Measurements from ENCODE around the gene NEUROG2. TPM values are rescaled to one million over a fixed set of nuclear protein-coding genes. Genes with fewer than 3 reads are reported as not detected.
A peak's percentile ranks its signal among the peaks of the same experiment; 100 is the strongest.

Gene NEUROG2
- total RNA-seq, 6 donors from 2014 or later: not detected

- 4 to 6% methylated on average over 21 to 30 of the region's 34 CpGs for whole genome bisulfite sequencing, 2 donors
- no peaks in the 10 kb centered on the region for H3K9me3 ChIP-seq
- DNase-seq (peak in 1 of 2 donors; percentile 76), ATAC-seq (ENCODE audit: low FRiP score in 2 of 2) (peak in 1 of 2 donors; percentile 41)
- peak overlapping the region in 1 of 4 donors; percentile 7 for H3K4me3 ChIP-seq
- peaks cover 34 to 41% (median 38%) of the 10 kb centered on the region in 4 donors for H3K4me1 ChIP-seq
- H3K36me3 ChIP-seq: no peaks in the 10 kb centered on the region
- H3K27me3 ChIP-seq: peaks cover 2 to 62% (median 33%) of the 10 kb centered on the region in 4 donors
- TF ChIP-seq POLR2AphosphoS5 (IDR thresholded peaks at IDR 0.05): no peak
- TF ChIP-seq EP300 (IDR thresholded peaks at IDR 0.05): no peak
- no peak for TF ChIP-seq POLR2A (IDR thresholded peaks at IDR 0.05)
- TF ChIP-seq, protein P1, sequence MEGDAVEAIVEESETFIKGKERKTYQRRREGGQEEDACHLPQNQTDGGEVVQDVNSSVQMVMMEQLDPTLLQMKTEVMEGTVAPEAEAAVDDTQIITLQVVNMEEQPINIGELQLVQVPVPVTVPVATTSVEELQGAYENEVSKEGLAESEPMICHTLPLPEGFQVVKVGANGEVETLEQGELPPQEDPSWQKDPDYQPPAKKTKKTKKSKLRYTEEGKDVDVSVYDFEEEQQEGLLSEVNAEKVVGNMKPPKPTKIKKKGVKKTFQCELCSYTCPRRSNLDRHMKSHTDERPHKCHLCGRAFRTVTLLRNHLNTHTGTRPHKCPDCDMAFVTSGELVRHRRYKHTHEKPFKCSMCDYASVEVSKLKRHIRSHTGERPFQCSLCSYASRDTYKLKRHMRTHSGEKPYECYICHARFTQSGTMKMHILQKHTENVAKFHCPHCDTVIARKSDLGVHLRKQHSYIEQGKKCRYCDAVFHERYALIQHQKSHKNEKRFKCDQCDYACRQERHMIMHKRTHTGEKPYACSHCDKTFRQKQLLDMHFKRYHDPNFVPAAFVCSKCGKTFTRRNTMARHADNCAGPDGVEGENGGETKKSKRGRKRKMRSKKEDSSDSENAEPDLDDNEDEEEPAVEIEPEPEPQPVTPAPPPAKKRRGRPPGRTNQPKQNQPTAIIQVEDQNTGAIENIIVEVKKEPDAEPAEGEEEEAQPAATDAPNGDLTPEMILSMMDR (IDR thresholded peaks at IDR 0.05): no peak
- H3K27ac ChIP-seq: no peak overlapping the region
Observed at GRCh38 chr4:112510291-112511092, 5.5 kb downstream of the NEUROG2 start.

- peaks cover 2 to 52% (median 24%) of the 10 kb centered on the region in 4 donors for H3K27me3 ChIP-seq
- H3K27ac ChIP-seq: no peak overlapping the region
- H3K4me3 ChIP-seq: peak overlapping the region in 1 of 4 donors; percentile 7
- H3K36me3 ChIP-seq: no peaks in the 10 kb centered on the region
- H3K4me1 ChIP-seq: peaks cover 25 to 32% (median 28%) of the 10 kb centered on the region in 4 donors
- TF ChIP-seq, protein P1 (IDR thresholded peaks at IDR 0.05): no peak
- no peak for TF ChIP-seq POLR2A (IDR thresholded peaks at IDR 0.05)
- no peak for TF ChIP-seq EP300 (IDR thresholded peaks at IDR 0.05)
- no peak for TF ChIP-seq POLR2AphosphoS5 (IDR thresholded peaks at IDR 0.05)
- 4 to 5% methylated on average over 30 to 46 of the region's 46 CpGs for WGBS, 2 donors
- ATAC-seq (ENCODE audit: low FRiP score in 2 of 2) (no peak), DNase-seq (peak in 1 of 2 donors; percentile 66)
- H3K9me3 ChIP-seq: no peaks in the 10 kb centered on the region
Observed at GRCh38 chr4:112509243-112510141, 6.5 kb downstream of the NEUROG2 start.

DNA sequence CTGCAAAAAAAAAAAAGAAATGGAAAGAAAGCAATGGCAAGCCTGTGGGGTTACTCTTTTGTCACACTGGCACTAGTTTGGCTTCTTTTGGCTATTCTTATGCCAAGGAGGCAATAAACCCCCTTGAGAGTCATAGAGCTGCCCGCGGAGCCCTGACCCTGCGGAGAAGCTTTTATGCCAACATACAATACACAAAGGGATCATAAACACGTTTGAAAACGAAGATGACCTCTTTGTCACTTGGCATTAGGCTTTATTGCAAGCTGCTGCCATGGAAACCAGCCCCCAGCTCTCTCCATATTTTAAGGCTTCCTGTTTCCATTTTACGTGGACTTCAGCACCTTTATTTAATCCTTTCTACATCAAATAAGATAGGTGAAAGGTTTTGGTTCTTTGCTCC lies 7.6 kb downstream of the NEUROG2 start:
- Histone ChIP-seq H3K36me3 (no peaks in the 10 kb centered on the region), H3K27ac (no peak overlapping the region), H3K27me3 (peaks cover 2 to 46% (median 20%) of the 10 kb centered on the region in 4 donors), H3K4me3 (no peak overlapping the region), H3K9me3 (no peaks in the 10 kb centered on the region), H3K4me1 (peaks cover 19 to 25% (median 25%) of the 10 kb centered on the region in 4 donors)
- WGBS, 2 donors: 5 to 9% methylated on average over 6 of the region's 6 CpGs
- no peak for ATAC-seq (ENCODE audit: low FRiP score in 2 of 2)
- no peak for DNase-seq
- TF ChIP-seq POLR2A (IDR thresholded peaks at IDR 0.05): no peak
- TF ChIP-seq, protein P1 (IDR thresholded peaks at IDR 0.05): no peak
- no peak for TF ChIP-seq POLR2AphosphoS5 (IDR thresholded peaks at IDR 0.05)
- no peak for TF ChIP-seq EP300 (IDR thresholded peaks at IDR 0.05)

DNA sequence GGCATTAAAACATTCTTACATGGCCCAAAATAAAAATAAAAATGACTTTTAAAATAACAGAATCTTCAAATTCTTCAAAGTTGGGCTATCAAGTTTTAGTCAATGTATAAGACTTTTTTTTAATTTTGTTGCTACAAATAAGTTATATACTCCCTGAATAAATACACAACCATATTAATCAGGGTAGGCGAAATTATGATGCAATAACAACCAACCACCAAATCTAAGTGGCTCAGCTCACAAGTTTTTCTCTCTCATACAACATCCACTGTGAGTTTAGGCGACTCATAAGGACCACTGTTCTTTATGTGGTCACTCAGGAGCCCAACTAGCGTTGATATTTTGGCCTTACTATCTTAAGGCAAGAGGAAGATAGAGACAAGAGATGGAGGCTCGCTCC lies 11.2 kb downstream of the NEUROG2 start:
- ATAC-seq (ENCODE audit: low FRiP score in 2 of 2): no peak
- WGBS, 2 donors: 82 to 92% methylated on average over 4 of the region's 4 CpGs

More for the DNA sequence above, 11.2 kb downstream of the NEUROG2 start:
- H3K27ac ChIP-seq: no peak overlapping the region
- H3K27me3 ChIP-seq: peaks cover 0 to 15% (median 7%) of the 10 kb centered on the region in 4 donors
- no peaks in the 10 kb centered on the region for H3K36me3 ChIP-seq
- H3K9me3 ChIP-seq: no peaks in the 10 kb centered on the region
- no peak for DNase-seq
- H3K4me1 ChIP-seq: peaks cover 7 to 10% (median 9%) of the 10 kb centered on the region in 4 donors
- H3K4me3 ChIP-seq: no peak overlapping the region
- TF ChIP-seq POLR2A (IDR thresholded peaks at IDR 0.05) (no peak), POLR2AphosphoS5 (IDR thresholded peaks at IDR 0.05) (no peak), EP300 (IDR thresholded peaks at IDR 0.05) (no peak)
- TF ChIP-seq, protein P1 (IDR thresholded peaks at IDR 0.05): no peak

Measured in upper lobe of left lung (tissue), 6 donors.